Endometrial microvascular endothelial cells (primary cell): ENCODE data around the gene BRINP1. TPM values are rescaled to one million over a fixed set of nuclear protein-coding genes. Genes with fewer than 3 reads are reported as not detected.

Experiments
- in situ Hi-C: cut with HindIII; loops from 2 replicates; pipeline ENCODE4 v1.10.0; 2017; ENCODE audit warnings: low sequenced_read_pairs, low pct_unique_long_range_greater_than_20kb; ENCODE audit errors: inconsistent ontology term
- total RNA-seq: library from RNA; depleted of rRNA; stranded (reverse); fragments of >200 nt; gene quantifications from one replicate; pipeline ENCODE4 v1.2.3, GENCODE V29; 2015; ENCODE audit errors: inconsistent ontology term

The BRINP1 gene
- total RNA-seq, 1 donor from 2014 or later = not detected

- in situ Hi-C loops = no loop called here
Observed at GRCh38 chr9:119284587-119285337, 84.5 kb downstream of the BRINP1 start.

- in situ Hi-C loops = no loop called here
Observed at GRCh38 chr9:119284118-119284517, 85.1 kb downstream of the BRINP1 start.

- in situ Hi-C loops = no loop called here
Observed at GRCh38 chr9:119283078-119283794, 86.0 kb downstream of the BRINP1 start.

- in situ Hi-C loops = no loop called here
Observed at GRCh38 chr9:119282476-119283077, 86.7 kb downstream of the BRINP1 start.

- in situ Hi-C loops = no loop called here
Observed at GRCh38 chr9:119280740-119281485, 88.3 kb downstream of the BRINP1 start.

GRCh38 chr9:119278171-119278570 lies 91.1 kb downstream of the BRINP1 start:
- in situ Hi-C loops = no loop called here

- in situ Hi-C loops = no loop called here
Observed at GRCh38 chr9:119273984-119274665, 95.1 kb downstream of the BRINP1 start.

- in situ Hi-C loops = no loop called here
Observed at GRCh38 chr9:119273325-119273904, 95.8 kb downstream of the BRINP1 start.

- in situ Hi-C loops = no loop called here
Observed at GRCh38 chr9:119272500-119273211, 96.6 kb downstream of the BRINP1 start.

GRCh38 chr9:119268985-119269384 lies 100.2 kb downstream of the BRINP1 start:
- in situ Hi-C loops = no loop called here

GRCh38 chr9:119264165-119264564 lies 105.1 kb downstream of the BRINP1 start:
- in situ Hi-C loops = no loop called here

- in situ Hi-C loops = no loop called here
Observed at GRCh38 chr9:119257592-119257991, 111.6 kb downstream of the BRINP1 start.

GRCh38 chr9:119255116-119255515 lies 114.1 kb downstream of the BRINP1 start:
- in situ Hi-C loops = no loop called here

GRCh38 chr9:119252671-119253299 lies 116.5 kb downstream of the BRINP1 start:
- in situ Hi-C loops = no loop called here

- in situ Hi-C loops = no loop called here
Observed at GRCh38 chr9:119251936-119252335, 117.3 kb downstream of the BRINP1 start.

GRCh38 chr9:119250730-119251129 lies 118.5 kb downstream of the BRINP1 start:
- in situ Hi-C loops = no loop called here

GRCh38 chr9:119240546-119240945 lies 128.7 kb downstream of the BRINP1 start:
- in situ Hi-C loops = no loop called here
